Endodermal cell (in vitro differentiated cells): ENCODE data around the gene ARID5B. TPM values are rescaled to one million over a fixed set of nuclear protein-coding genes. Genes with fewer than 3 reads are reported as not detected.

Experiments used
- DNase-seq: peaks from one replicate; pipeline ENCODE4 v3.0.0-alpha.2; 2017
- H3K27ac ChIP-seq: 2 replicates; pipeline ENCODE4 v1.5.1; 2013; ENCODE audit warnings: mild to moderate bottlenecking, low read depth, low read length, moderate library complexity
- H3K27me3 ChIP-seq: 2 replicates; pipeline ENCODE4 v1.6.1; 2013; ENCODE audit warnings: mild to moderate bottlenecking, low read length, moderate library complexity; ENCODE audit not compliant: insufficient read depth, control insufficient read depth, poor library complexity, severe bottlenecking
- H3K36me3 ChIP-seq: 2 replicates; pipeline ENCODE4 v1.7.0; 2013; ENCODE audit warnings: mild to moderate bottlenecking, low read length, moderate library complexity; ENCODE audit not compliant: control insufficient read depth, insufficient read depth
- H3K4me1 ChIP-seq: one replicate; pipeline ENCODE4 v1.7.0; 2013; ENCODE audit warnings: low read length; ENCODE audit not compliant: control insufficient read depth, insufficient read depth
- H3K4me3 ChIP-seq: 2 replicates; pipeline ENCODE4 v1.5.1; 2013; ENCODE audit warnings: mild to moderate bottlenecking, low read length, moderate library complexity
- H3K9ac ChIP-seq: 2 replicates; pipeline ENCODE4 v1.6.1; 2013; ENCODE audit warnings: mild to moderate bottlenecking, low read length, moderate library complexity; ENCODE audit not compliant: poor library complexity, severe bottlenecking; ENCODE audit errors: extremely low read depth
- H3K9me3 ChIP-seq: 2 replicates; pipeline ENCODE4 v1.6.1; 2013; ENCODE audit warnings: mild to moderate bottlenecking, low read length, moderate library complexity; ENCODE audit not compliant: control insufficient read depth
- H3K27ac Mint-ChIP-seq: 2 replicates; pipeline ENCODE4 v1.8.0; 2020; ENCODE audit warnings: mixed read lengths
- H3K27me3 Mint-ChIP-seq: 2 replicates; pipeline ENCODE4 v1.8.0; 2021; ENCODE audit warnings: mild to moderate bottlenecking, mixed read lengths; ENCODE audit not compliant: insufficient read depth
- H3K36me3 Mint-ChIP-seq: 2 replicates; pipeline ENCODE4 v1.8.0; 2020; ENCODE audit warnings: low read depth, mixed read lengths
- H3K4me1 Mint-ChIP-seq: 2 replicates; pipeline ENCODE4 v1.8.0; 2020; ENCODE audit warnings: mixed read lengths
- H3K4me3 Mint-ChIP-seq: 2 replicates; pipeline ENCODE4 v1.8.0; 2020; ENCODE audit warnings: mild to moderate bottlenecking, moderate library complexity, mixed read lengths
- H3K9me3 Mint-ChIP-seq: 2 replicates; pipeline ENCODE4 v1.8.0; 2020; ENCODE audit warnings: mild to moderate bottlenecking, mixed read lengths
- WGBS, 2 experiments: methylation state at CpG; one replicate each; pipeline versions ENCODE4 v1.1.5 to v1.1.7; 2013; ENCODE audit warnings: missing lambda C conversion rate in 2 of 2, mixed read lengths in 1 of 2; ENCODE audit not compliant: insufficient coverage in 1 of 2, insufficient read length in 1 of 2; 5-methylcytosine and 5-hydroxymethylcytosine counted together
- total RNA-seq, 2 donors: library from RNA; stranded (reverse); fragmentation: NEBNext Ultra II Directional in 1 of 2; extraction: Animal tissue kit (Norgen Biotek cat#: 25700) in 1 of 2; gene quantifications; 2 replicates in 1 of 2; 3 replicates in 1 of 2; pipeline ENCODE4 v1.2.1, GENCODE V29; 2021
- TF ChIP-seq, protein P1 (sequence below): fragments of 200-600 bp; sonication (generic); conservative IDR thresholded peaks from 2 replicates; pipeline ENCODE4 v1.5.0; 2021; ENCODE audit warnings: antibody characterized with exemption, mild to moderate bottlenecking

ARID5B gene
- total RNA-seq, 2 donors from 2014 or later = 1.2 to 1.8 TPM

DNA sequence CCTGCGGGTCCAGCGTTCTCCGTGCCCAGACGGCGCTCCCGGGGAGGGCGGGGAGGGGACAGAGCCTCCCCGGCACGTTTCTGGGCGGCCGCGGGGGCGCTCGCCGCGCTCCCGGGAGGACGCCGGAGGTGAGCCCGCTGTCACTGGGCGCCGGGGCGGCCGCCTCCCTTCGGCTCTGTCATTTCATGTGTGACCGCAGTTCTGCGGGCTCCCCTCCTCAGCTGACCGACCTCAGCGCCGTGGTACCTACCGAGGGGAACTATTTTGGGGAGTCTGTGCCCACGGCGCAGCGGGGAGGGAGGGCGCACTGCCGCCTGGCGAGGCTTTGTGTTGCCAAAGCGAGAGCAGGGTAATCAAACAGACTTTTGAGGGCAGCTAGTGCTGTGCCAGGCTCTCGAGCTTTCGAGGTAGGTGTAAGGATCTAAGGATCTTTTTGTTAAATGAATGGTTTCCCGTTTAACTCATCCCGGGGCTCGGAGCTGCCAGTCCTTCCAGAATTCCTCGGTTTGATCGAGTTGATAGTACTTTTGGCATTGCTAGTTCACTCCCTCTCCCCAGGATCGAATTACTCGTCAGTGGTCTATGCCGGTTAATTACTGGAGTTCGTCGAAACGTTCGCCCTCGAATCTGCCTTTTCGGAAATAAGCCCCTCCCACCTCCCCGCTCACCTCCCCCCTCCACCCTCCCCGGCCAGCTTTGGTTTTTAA is 1.9 kb downstream of the ARID5B start:
- Histone ChIP-seq H3K9me3 (no peaks in the 10 kb centered on the region), H3K27ac (no peak overlapping the region), H3K4me1 (peaks cover under 1% of the 10 kb centered on the region), H3K9ac (no peak overlapping the region), H3K4me3 (peak overlapping the region; percentile 91), H3K36me3 (no peaks in the 10 kb centered on the region), H3K27me3 (peaks cover 25% of the 10 kb centered on the region)
- peak; percentile 76 for DNase-seq
- peaks cover 37% of the 10 kb centered on the region for H3K4me1 Mint-ChIP-seq
- WGBS, 2 experiments = 0% methylated on average over 6 to 54 of the region's 56 CpGs
- peaks cover 29% of the 10 kb centered on the region for H3K27me3 Mint-ChIP-seq
- no peaks in the 10 kb centered on the region for H3K36me3 Mint-ChIP-seq
- TF ChIP-seq, protein P1, sequence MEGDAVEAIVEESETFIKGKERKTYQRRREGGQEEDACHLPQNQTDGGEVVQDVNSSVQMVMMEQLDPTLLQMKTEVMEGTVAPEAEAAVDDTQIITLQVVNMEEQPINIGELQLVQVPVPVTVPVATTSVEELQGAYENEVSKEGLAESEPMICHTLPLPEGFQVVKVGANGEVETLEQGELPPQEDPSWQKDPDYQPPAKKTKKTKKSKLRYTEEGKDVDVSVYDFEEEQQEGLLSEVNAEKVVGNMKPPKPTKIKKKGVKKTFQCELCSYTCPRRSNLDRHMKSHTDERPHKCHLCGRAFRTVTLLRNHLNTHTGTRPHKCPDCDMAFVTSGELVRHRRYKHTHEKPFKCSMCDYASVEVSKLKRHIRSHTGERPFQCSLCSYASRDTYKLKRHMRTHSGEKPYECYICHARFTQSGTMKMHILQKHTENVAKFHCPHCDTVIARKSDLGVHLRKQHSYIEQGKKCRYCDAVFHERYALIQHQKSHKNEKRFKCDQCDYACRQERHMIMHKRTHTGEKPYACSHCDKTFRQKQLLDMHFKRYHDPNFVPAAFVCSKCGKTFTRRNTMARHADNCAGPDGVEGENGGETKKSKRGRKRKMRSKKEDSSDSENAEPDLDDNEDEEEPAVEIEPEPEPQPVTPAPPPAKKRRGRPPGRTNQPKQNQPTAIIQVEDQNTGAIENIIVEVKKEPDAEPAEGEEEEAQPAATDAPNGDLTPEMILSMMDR = peak; percentile 47
- H3K4me3 Mint-ChIP-seq = peak overlapping the region; percentile 72
- H3K27ac Mint-ChIP-seq = peak overlapping the region; percentile 61
- H3K9me3 Mint-ChIP-seq = no peaks in the 10 kb centered on the region

DNA sequence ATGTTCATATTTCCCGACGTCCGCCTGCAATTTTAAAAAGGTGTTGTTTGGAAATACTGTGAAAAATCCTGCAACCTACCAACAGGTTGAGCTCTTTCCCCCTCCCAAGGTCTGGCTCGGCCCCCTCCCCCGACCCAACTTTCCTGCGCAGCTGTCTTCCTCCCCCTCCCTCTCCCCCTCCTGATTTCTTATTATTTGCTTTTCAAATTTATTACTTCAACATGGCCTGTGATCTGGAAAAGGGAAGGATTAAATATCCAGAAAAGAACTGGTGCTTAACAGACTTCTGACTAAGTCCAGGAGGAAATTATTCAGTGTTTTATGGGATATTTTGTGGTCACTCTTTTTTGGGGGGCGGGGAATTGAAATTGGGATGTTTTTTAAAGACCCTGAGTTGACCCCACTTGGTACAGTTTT is 2.4 kb downstream of the ARID5B start:
- no peak overlapping the region for H3K9ac ChIP-seq

DNA sequence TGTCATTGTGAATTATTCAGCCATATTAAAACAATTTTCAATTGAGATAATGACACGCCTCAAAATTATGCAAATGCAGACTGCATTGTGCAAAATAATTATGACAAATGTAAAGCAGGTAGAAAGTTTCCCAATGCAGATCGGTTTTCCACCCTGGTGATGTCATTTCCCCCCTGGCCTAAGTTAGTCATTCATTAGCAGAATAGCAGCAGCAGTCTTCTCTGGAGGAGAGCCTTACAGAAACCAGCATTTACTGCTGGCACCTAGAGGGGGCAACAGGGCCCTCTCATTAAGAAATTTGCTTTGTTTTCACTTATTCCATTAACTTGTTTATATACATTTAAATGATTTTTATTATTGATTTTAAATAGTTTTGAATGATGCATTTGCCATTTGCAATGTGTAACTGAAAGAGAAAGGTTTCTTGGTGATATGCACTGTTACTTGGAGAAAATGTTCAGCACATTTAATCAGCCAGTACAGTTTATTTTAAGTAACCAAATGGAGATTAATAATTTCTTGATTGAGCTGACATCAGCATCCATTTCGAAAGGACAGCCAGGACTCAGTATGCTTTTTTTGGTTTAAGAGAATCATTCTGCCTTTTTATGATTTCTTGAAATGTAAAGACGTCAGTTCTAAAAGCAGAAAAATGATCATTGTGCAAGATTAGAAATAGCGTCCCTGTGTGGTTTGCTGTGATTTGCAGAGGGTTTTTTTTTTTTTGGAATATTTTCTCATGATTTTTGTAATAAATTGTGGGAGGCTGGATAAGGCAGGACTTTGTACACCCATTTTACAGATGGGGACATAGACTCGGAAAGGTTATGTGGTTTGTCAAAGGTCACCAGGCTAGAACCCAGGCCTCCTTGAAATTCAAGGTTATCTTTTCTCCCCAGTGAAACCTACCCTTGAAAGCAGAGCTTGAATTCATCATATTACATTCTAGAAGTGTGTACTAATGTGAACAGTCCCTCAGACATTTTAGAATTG is 3.5 kb downstream of the ARID5B start:
- Histone ChIP-seq H3K27ac (no peak overlapping the region), H3K4me3 (no peak overlapping the region), H3K27me3 (peaks cover 9% of the 10 kb centered on the region), H3K9ac (no peak overlapping the region), H3K4me1 (no peaks in the 10 kb centered on the region), H3K9me3 (no peaks in the 10 kb centered on the region), H3K36me3 (no peaks in the 10 kb centered on the region)
- TF ChIP-seq, protein P1 = peak; percentile 78
- Mint-ChIP-seq H3K36me3 (no peaks in the 10 kb centered on the region), H3K27me3 (peaks cover 13% of the 10 kb centered on the region), H3K9me3 (no peaks in the 10 kb centered on the region), H3K4me3 (peak overlapping the region; percentile 72), H3K27ac (no peak overlapping the region), H3K4me1 (peaks cover 22% of the 10 kb centered on the region)
- peak; percentile 57 for DNase-seq
- 64 to 65% methylated on average over 5 to 6 of the region's 6 CpGs for WGBS, 2 experiments

More for the DNA sequence above, 2.4 kb downstream of the ARID5B start:
- H3K27me3 ChIP-seq = peaks cover 20% of the 10 kb centered on the region
- Mint-ChIP-seq H3K9me3 (no peaks in the 10 kb centered on the region), H3K27me3 (peaks cover 24% of the 10 kb centered on the region), H3K4me3 (peak overlapping the region; percentile 72), H3K27ac (peak overlapping the region; percentile 10), H3K4me1 (peaks cover 31% of the 10 kb centered on the region), H3K36me3 (no peaks in the 10 kb centered on the region)
- no peak overlapping the region for H3K27ac ChIP-seq
- H3K4me3 ChIP-seq = peak overlapping the region; percentile 91
- WGBS, 2 experiments = 13 to 83% methylated on average over 1 to 5 of the region's 7 CpGs
- TF ChIP-seq, protein P1 = no peak
- H3K9me3 ChIP-seq = no peaks in the 10 kb centered on the region
- no peak for DNase-seq
- no peaks in the 10 kb centered on the region for H3K4me1 ChIP-seq
- H3K36me3 ChIP-seq = no peaks in the 10 kb centered on the region
